Uterine smooth muscle cell (primary cell): ENCODE results near the gene PDLIM4. TPM values are rescaled to one million over a fixed set of nuclear protein-coding genes. Genes with fewer than 3 reads are reported as not detected.

Experiments
- total RNA-seq: library from RNA; depleted of rRNA; stranded (reverse); fragments of >200 nt; gene quantifications from 2 replicates; pipeline ENCODE4 v1.2.3, GENCODE V29; 2014

PDLIM4 gene, protein sequence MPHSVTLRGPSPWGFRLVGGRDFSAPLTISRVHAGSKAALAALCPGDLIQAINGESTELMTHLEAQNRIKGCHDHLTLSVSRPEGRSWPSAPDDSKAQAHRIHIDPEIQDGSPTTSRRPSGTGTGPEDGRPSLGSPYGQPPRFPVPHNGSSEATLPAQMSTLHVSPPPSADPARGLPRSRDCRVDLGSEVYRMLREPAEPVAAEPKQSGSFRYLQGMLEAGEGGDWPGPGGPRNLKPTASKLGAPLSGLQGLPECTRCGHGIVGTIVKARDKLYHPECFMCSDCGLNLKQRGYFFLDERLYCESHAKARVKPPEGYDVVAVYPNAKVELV
- total RNA-seq: 54.0 and 107 TPM in 2 replicates

DNA sequence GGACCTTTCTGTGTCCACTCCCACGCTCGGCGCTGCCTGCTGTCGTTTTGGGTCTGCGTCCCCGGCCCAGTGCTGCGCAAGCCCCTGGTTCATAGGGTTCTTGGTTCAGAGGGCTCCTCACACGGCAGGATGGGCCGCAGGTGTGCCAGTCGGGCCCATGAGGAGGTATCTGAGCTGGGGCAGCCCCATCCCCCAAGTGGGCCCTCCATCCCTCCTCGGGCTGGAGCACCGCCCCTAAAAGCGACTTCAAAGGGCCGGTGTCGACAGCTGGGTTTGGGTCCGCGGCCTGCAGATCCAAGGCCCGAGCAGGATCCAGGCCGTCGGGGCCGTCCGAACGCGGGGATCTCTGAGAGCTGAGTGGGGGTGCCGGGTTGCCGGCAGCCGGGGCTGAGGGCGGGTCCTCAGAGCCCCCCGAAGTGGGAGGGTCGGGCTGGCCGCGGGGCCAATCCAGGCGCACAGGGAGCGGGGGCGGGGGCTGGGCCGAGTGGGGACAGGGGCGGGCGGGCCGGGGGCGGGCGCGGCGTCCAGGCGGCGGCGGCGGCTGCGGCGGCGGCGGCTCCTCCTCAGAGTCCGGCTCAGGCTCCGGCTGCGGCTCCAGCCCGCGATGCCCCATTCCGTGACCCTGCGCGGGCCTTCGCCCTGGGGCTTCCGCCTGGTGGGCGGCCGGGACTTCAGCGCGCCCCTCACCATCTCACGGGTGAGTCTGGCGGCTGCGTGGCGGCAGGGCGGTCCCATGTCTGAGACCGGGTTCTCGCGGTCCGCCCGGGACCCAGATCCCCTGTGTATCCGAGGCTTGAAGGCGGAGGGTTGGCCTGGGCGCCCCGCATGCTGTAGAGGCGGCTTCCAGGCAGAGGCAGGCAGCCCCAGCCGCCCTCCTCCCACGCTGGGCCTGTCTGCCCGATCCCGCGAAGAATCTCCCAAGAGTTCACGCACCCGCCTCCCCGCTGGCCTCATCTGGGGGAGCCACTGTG is at the start of gene PDLIM4:
Gene PDLIM4, plus strand, starts transcription at position 566 of the 971 bp plus-strand sequence. Its CDS starts 39 bp downstream, at position 605.

DNA sequence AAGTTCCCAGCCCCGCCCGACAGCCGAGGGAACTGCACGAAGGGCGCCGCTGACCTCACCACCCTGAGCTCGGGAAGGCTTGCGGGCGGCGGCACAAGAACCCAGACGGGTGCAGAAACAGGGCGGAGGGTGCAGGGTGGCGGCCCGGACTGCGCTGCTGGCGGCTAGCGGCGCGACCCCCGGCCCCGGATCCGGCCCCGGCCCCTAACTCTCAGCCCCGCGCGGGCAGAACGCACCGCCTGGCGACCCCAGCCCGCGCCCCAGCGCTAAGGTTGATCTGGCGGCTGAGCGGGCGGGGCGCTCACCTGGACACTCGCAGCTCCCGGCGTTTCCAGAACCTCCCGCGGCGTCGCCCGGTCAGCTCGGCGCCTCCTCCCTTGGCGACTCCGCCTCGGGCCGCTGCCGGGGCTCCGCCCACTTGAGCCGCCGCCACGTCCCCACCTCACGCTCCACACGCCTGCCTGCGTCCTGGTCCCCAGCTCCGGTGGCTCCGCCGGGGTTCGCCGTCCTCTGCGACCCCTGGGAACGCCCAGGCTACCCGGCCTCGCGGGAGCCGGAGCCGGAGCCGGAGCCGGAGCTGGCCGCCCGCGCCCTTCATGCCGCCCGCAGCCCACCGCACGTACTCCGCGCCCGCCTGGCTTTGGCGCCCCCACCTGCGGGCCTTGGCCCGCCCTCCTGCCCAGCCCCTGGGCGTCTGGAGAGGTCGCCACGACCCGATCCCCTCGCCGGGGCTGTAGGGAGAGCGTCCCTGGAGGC is 29.8 kb upstream of the PDLIM4 start, which contains the start of gene P4HA2:
Gene P4HA2, minus strand, starts transcription at position 369 of the 756 bp plus-strand sequence. CDS start 9,227 bp downstream, outside the sequence.

DNA sequence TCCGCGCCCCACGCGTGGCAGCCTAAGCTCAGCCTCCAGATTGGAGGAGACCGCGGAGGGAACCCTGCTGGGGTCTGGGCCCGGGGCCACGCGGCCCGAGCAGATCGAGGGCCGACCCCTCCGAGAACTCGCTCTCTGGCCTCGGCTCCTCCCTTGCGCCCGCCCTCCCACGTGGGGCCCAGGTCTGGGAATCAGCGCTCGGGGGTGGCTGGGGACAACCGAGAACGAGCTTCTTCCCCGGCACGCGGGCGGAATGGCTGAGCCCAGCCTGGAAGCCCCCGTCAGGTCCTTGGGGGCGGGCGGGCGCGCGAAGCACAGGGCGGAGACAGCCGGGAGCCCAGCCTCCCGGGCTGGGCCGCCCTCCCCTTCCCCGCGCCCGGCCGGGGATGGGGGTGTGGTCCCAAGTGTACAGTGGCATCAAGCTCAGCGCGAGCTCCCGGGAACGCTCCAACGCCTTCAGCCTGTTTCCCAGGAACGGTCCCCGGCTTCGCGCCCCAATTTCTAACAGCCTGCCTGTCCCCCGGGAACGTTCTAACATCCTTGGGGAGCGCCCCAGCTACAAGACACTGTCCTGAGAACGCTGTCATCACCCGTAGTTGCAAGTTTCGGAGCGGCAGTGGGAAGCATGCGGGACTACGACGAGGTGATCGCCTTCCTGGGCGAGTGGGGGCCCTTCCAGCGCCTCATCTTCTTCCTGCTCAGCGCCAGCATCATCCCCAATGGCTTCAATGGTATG is 36.7 kb downstream of the PDLIM4 start, which contains the start of gene SLC22A4:
Gene SLC22A4, plus strand, starts transcription at position 403 of the 736 bp plus-strand sequence. Its CDS starts 223 bp downstream, at position 626.

Other genes with a start within 250 kb of the PDLIM4 start
- 0.11 TPM in 1 of 2 replicates, not detected in the other for gene ACSL6, start 246.0 kb upstream of the PDLIM4 start, total RNA-seq
- not detected in 2 replicates for gene IL3, start 197.0 kb upstream of the PDLIM4 start, total RNA-seq
- gene CSF2, start 183.9 kb upstream of the PDLIM4 start, total RNA-seq: 0.12 and 0.89 TPM in 2 replicates
- gene P4HA2, start 29.8 kb upstream of the PDLIM4 start, total RNA-seq: 282 and 471 TPM in 2 replicates
- gene SLC22A4, start 36.7 kb downstream of the PDLIM4 start, total RNA-seq: 1.1 and 3.0 TPM in 2 replicates
- 5.7 and 6.5 TPM in 2 replicates for gene SLC22A5, start 112.0 kb downstream of the PDLIM4 start, total RNA-seq
- 24.7 and 25.1 TPM in 2 replicates for gene IRF1, start 233.1 kb downstream of the PDLIM4 start, total RNA-seq